ENCODE measurements around the gene IGFBP2. TPM values are rescaled to one million over a fixed set of nuclear protein-coding genes. Genes with fewer than 3 reads are reported as not detected.

The IGFBP2 gene
- total and polyA plus RNA-seq, 2 of the 13 experiments (the other 11 are each of a cell fraction or from before 2014, with no cell fraction given), result 2.0 to 5.8 TPM

GRCh38 chr2:216659276-216659675, 26.1 kb downstream of the IGFBP2 start:
- Histone ChIP-seq H3K9ac (ENCODE audit: insufficient read depth, low read depth, low read length) (no peak overlapping the region), H4K20me1 (ENCODE audit: insufficient read depth, low read length) (no peaks in the 10 kb centered on the region), H3K4me1 (ENCODE audit: insufficient read depth, low read length) (peaks cover 37% of the 10 kb centered on the region), H3K36me3 (replicated peaks in 1 of 2; ENCODE audit: control insufficient read depth in 1 of 2, insufficient read depth in 2 of 2, low read length in 2 of 2) (no peaks in the 10 kb centered on the region), H3K27me3 (ENCODE audit: control insufficient read depth in 1 of 2, insufficient read depth in 2 of 2, low read length in 2 of 2) (peaks cover 0 to 26% of the 10 kb centered on the region in 2 experiments; a peak in 3 of 5 replicates), H3K4me3 (replicated peaks in 1 of 3; ENCODE audit: insufficient read depth in 1 of 3, low read depth in 2 of 3, low read length in 3 of 3) (no peak overlapping the region; a peak in 1 of 6 replicates), H3K27ac (ENCODE audit: extremely low read length, insufficient read depth, low read length) (no peak overlapping the region), H3K79me2 (ENCODE audit: insufficient read depth, low read length) (no peaks in the 10 kb centered on the region), H3K4me2 (ENCODE audit: low read depth, low read length) (peak overlapping the region; percentile 29), H3K9me3 (ENCODE audit: low read length) (no peaks in the 10 kb centered on the region), H2AFZ (ENCODE audit: low read length) (peak overlapping the region; percentile 8)
- no peak for TF ChIP-seq RFX5 (IDR thresholded peaks at IDR 0.05; ENCODE audit: low read depth, low read length)
- no peak for TF ChIP-seq PCBP2 (optimal IDR thresholded peaks at IDR 0.05; ENCODE audit: low read depth, low read length, poor library complexity, severe bottlenecking)
- 0 out of 2 replicates have a peak, but pooled peaks have one; percentile 48 for TF ChIP-seq ZNF572 (CRISPR knock-in tag; IDR thresholded peaks at IDR 0.05)
- TF ChIP-seq ZNF687 (CRISPR knock-in tag; IDR thresholded peaks at IDR 0.05), result peak; percentile 29; the same call in 1 of the 2 replicates
- TF ChIP-seq HIC2 (CRISPR knock-in tag; IDR thresholded peaks at IDR 0.05; ENCODE audit: low read depth), result peak; percentile 8; the same call in 1 of the 2 replicates
- no peak for TF ChIP-seq HHEX (CRISPR knock-in tag; IDR thresholded peaks at IDR 0.05)
- no peak for TF ChIP-seq MED1 (CRISPR knock-in tag; IDR thresholded peaks at IDR 0.05)
- TF ChIP-seq ZNF790 (CRISPR knock-in tag; IDR thresholded peaks at IDR 0.05; ENCODE audit: borderline replicate concordance), result no peak
- TF ChIP-seq ZFP36L2 (CRISPR knock-in tag; IDR thresholded peaks at IDR 0.05), result no peak
- TF ChIP-seq ATF7-NPFF (CRISPR knock-in tag; IDR thresholded peaks at IDR 0.05; ENCODE audit: low read depth), result no peak
- no peak for TF ChIP-seq RNF219 (CRISPR knock-in tag; IDR thresholded peaks at IDR 0.05)
- peak; percentile 51 for ATAC-seq
- ChIA-PET CTCF (ENCODE audit: low intra/inter-chr PET ratio, low total read pairs) (interaction anchor here (0.7 kb wide), 1 partner anchor 141 kb away, joined by 3 read pairs; no protein-coding TSS in a partner anchor), POLR2A (interaction anchor here (0.7 to 1.9 kb wide), 2 partner anchors 86 to 161 kb away, joined by 3 to 10 read pairs; partner anchors contain the start of gene RPL37A)
- 20% methylated on average over 6 of the region's 6 CpGs for WGBS (ENCODE audit: low lambda C conversion rate)
- FAIRE-seq, result no peak
- intact Hi-C loops (cut with micrococcal nuclease; ENCODE audit: unreplicated experiment), result no loop called here
- no peak for DNase-seq (ENCODE audit: low spot score)
- BruUV-seq (replicated peaks), result no TSS peak
- in situ Hi-C loops (cut with HindIII; ENCODE audit: extremely low pct_ligation_motif_present, low pct_unique_long_range_greater_than_20kb), result no loop called here
